Stimulated activated CD8-positive, alpha-beta memory T cell treated with anti-CD3 and anti-CD28 coated beads, Interleukin-15, amount 100 ng/mL, for 4 hours (primary cell): ENCODE measurements around the gene SEMA6C.
"Not testable (repeated sequence)": the region's sequence is repeated elsewhere in the genome, so short reads cannot be mapped to it uniquely, and the experiment has no call there.

Source experiments
- DNase-seq, 2 donors: peaks; one replicate each; pipeline ENCODE4 v3.0.0-alpha.2; 2020; ENCODE audit warnings: low read depth in 2 of 2

The SEMA6C gene

DNA sequence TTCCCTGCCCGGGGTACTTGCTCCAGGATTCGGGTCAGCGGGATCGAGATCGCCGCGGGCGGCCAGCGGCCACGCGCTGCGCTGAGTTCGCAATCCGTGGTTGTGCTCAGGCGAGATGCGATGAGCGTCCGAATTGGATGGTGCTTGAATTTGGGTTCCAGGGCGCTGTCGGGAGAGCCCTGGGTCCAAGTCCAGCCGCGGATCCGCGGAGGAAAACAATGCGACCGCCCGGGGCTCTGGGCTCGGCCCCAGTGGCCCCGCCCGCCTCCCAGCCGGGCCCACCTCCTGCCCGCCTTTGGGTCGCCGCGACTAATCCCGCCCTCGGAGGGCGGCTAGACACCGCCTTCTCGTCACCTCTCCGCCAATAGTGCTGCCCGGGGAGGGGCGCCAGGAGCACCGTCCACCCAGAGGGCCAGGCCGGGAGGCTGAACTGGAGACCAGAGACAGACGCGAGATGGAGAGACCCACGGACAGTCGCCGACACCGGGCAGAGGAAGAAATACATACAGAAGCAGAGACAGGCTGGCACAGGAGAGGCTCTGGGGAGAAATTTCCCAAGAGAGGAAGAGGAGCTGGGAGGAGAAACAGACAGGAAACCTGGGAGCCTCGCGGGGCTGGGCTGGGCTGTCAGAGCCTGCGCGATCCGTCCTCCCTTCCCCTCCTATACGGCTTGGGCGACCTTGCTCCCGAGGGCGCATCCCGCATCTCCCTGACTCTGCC, at the start of gene SEMA6C:
Gene SEMA6C (minus strand): TSS at position 220 of the 720 bp plus-strand sequence. CDS start 4,010 bp downstream, outside the sequence.
- DNase-seq = peak; percentile 77

DNA sequence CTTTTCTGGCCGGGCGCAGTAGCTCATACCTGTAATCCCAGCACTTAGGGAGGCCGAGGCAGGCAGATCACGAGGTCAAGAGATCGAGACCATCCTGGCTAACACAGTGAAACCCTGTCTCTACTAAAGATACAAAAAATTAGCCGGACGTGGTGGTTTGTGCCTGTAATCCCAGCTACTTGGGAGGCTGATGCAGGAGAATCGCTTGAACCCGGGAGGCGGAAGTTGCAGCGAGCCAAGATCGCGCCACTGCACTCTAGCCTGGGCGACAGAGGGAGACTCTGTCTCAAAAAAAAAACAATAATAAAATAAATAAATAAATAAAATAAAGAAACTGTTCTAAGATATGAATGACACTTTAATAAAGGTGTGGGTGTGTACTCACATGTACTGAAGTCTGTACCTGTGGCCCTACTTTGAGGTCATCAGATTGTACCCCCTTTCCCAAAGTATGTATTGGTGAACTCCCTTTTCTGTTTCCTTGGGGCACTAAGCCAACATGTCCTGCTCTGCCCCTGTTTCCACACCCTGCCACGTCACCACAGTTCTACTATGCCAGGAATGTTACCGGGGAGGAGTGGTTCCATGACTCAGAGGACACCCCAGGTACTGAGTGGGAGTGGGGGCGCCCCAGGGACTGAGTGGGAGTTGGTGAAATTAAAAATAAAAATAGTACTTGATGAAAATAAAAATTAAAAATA, 48.6 kb upstream of the SEMA6C start:
- not testable (repeated sequence) for DNase-seq

GRCh38 chr1:151193856-151194255, 47.4 kb upstream of the SEMA6C start:
- DNase-seq = no peak

DNA sequence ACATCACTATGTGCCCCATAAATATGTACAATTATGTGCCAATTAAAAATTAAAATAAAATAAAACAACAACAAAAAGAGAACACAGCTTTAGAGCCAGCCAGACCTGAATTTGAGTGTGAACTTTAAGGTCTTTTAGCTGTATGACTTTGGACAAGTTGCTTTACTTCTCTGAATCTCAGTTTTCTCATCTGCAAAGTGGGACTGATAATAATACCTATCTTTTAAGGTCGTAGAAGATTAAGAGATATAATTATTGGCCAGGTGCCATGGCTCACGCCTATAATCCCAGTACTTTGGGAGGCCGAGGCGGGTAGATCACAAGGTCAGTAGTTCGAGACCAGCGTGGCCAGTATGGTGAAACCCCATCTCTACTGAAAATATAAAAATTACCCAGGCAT, 46.9 kb upstream of the SEMA6C start:
- DNase-seq = no peak

- no peak for DNase-seq
Observed at GRCh38 chr1:151192047-151192446, 45.6 kb upstream of the SEMA6C start.

DNA sequence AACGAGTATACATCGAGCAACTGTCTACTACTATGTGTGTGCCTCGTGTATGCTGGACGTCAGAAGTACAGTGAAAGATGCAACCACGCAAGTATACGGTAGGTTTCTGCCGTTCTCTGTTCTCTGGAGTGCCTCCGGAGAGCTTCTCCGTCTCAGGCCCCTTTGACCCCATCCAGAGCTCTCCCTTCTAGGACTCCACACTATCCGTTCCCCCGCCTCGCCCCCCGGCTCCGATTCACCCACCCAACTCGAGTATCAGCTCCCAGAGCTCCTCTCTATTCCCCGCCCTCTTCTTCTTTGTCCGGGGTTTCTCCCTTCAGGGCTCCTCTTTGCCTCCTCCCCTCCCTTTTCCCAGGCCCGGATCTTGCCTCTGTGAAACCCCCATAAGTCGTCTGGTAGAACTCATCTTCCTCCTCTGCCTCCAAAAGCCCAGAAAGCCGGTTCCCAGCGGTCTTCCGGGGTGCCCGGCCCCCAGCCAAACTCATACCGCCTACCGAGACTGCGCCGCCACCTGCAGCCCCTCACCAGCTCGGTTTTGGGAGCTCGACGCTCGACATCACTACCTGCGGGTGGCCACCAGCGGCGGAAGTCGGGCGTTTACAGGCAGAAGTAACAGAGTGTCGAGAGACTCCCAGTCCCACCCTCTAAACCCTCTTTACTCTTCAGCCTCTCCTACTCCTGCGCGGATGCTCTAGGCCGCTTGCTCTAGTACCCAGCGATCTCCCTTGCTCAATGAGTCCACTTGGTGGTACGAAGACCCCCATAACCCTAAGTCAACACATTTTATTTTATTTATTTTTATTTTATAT, 43.4 kb upstream of the SEMA6C start, which contains the start of gene VPS72:
Gene VPS72 (minus strand): TSS at position 561 of the 809 bp plus-strand sequence. CDS start 76 bp downstream, at position 485.
- DNase-seq = peak; percentile 69 to 76

GRCh38 chr1:151188667-151189066, 42.2 kb upstream of the SEMA6C start:
- not testable (repeated sequence) for DNase-seq

DNA sequence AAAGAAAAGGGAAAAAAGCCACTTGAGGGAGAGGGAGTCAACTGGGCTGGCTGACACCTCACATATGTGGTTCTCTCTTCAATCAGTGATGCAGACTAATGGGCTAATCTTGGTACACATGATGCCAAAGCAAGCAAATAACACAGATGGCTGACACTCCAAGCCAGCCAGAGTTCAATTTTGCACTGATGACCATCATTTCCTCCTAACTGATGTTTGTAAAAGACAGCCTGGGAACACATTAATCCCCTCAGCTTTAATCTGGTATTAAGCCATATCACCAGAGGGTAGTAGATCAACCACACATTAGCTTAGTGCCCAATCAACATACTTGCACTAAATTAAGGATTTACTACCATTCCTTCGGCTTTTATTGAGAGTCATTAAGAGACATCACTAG, 40.8 kb upstream of the SEMA6C start:
- no peak for DNase-seq

- no peak for DNase-seq
Observed at GRCh38 chr1:151184211-151184610, 37.8 kb upstream of the SEMA6C start.

DNA sequence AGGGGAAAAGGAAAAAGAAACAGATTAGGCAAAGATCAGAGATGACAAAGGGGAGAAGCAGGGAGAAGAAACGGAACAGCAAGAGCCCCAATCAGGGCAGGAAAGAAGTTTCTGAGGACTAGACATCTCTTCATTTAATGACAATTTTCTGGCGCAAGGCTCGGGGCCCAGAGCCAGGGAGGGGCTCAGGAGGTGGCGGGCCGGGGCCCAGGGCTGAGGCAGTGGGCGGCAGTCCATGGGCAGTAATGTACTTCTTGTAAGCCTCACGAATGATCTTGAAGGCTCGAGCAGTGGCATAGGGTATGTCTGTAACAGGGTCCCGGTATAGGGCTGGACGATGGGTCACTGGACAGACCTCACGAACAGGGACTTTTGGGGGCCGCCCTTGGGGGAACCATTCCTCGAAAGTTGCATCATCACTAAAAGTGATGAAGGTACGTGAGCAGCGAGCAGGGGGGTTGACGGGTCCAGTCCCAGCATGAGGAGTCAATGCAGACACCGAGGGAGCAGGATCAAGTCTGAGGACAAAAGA, 30.1 kb upstream of the SEMA6C start:
- no peak for DNase-seq

DNA sequence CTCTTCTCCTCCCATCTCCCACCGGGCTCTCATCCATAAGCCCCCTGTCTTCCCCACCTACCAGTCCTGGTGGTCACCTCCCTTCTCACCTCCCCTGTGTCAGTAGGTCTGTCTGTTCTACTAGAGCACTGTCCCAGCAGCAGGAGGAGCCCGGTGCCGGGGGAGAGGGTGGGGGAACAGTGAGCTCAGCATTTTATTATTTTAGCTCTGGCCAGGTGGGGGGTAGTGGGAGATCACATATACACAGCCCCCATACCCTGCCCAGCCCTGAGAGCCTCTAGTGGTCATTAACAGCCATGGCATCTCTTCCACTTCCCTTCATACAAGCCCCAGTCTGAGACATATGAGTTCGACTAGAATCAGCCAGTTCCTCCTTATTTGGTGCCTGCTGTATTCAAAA, 29.4 kb upstream of the SEMA6C start, which contains the start of gene TMOD4:
Gene TMOD4 (minus strand): TSS at position 119 of the 400 bp plus-strand sequence. CDS start 1,106 bp downstream, outside the sequence.
- DNase-seq = no peak

DNA sequence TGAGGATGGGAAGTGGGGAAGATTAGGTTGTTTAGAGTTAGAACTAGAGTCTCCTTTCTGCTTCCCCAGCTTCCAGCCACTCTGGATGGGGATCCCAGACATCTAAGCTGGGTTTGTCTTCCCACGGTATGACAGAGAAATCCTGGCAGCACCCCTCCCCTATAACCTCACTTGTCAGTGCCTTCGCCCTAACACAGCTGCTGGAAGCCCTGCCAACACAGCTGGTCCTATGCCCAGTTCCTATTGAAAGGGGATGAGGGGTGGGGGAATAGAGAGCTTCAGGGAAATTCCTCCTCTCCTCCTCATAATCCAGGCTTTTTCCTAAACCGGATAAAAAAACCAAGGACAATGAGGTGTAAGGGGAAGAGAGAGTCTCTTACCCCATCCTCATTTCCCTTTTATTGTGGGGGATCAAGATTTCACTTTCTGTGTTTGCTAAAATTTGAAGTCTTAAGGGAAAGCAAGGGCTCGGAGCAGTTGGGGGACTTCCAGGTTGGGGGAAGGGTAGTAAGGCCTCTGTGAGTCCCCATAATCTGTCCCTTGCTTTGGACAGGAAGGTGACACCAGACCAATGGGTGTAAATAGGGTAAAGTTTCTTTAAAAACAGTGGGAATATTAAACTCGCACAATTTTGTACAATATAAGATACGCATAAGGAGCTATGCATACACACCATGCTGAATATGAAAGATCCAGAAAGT, 28.8 kb upstream of the SEMA6C start:
- no peak for DNase-seq

GRCh38 chr1:151171190-151171589, 24.8 kb upstream of the SEMA6C start:
- no peak for DNase-seq

- DNase-seq = no peak
Observed at GRCh38 chr1:151167116-151167515, 20.7 kb upstream of the SEMA6C start.

- DNase-seq = no peak
Observed at GRCh38 chr1:151166505-151166956, 20.1 kb upstream of the SEMA6C start.

- peak; percentile 86 to 93 for DNase-seq
Observed at GRCh38 chr1:151165738-151166504, 19.5 kb upstream of the SEMA6C start, which contains the start of the genes LYSMD1 and SCNM1. Gene LYSMD1 (minus strand): TSS chr1:151165902. CDS start chr1:151165258, 644 bp downstream. Gene SCNM1 (plus strand): TSS chr1:151166144. CDS start chr1:151166153, 9 bp downstream.

- no peak for DNase-seq
Observed at GRCh38 chr1:151165281-151165737, 18.9 kb upstream of the SEMA6C start.

DNA sequence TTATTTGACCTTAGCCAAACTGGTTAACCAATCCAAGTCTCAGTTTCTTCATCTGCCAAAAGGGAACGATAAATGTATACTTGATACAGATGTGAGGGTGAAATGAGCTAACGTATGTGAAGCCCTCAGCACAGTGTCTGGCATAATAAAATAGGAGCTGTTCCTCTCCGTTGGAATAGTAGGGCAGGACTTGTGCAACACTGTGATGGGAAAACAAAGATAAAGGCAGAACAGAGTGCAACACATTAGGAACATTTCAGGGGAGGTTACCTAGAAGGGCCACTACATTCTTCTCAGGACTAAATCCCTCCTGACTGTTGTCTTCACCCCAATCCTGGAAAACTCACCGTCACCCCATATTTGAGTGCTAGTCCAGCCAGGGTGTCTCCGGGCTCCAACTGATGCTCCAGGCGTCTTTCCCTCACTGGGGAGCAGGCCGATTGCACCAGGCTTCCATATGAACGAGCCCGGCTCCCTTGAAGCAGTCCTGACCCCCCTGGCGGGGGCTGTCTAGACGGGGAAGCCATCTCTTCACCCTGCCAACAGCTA, 18.4 kb upstream of the SEMA6C start:
- DNase-seq = no peak

DNA sequence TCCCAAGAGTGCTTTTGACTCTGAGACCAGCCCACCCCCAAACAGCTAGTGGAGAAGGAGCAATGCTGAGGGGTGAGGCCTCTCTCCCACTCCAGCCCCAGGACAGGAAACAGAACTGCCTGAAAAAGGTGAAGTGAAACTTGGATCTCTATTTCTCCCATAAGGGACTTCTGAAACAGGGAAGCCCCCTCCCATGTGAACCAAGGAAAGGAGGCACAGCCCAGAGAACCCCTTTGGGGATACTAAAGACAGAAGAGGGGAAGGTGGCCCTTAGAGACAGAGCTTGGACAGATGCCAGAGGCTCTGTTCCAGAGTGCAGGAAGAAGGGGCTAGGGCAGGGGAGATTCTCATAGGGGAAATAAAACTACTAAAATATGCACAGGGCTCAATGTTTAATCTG, 12.9 kb upstream of the SEMA6C start:
- DNase-seq = no peak
